ENCODE measurements around the gene MATCAP1.

DNA sequence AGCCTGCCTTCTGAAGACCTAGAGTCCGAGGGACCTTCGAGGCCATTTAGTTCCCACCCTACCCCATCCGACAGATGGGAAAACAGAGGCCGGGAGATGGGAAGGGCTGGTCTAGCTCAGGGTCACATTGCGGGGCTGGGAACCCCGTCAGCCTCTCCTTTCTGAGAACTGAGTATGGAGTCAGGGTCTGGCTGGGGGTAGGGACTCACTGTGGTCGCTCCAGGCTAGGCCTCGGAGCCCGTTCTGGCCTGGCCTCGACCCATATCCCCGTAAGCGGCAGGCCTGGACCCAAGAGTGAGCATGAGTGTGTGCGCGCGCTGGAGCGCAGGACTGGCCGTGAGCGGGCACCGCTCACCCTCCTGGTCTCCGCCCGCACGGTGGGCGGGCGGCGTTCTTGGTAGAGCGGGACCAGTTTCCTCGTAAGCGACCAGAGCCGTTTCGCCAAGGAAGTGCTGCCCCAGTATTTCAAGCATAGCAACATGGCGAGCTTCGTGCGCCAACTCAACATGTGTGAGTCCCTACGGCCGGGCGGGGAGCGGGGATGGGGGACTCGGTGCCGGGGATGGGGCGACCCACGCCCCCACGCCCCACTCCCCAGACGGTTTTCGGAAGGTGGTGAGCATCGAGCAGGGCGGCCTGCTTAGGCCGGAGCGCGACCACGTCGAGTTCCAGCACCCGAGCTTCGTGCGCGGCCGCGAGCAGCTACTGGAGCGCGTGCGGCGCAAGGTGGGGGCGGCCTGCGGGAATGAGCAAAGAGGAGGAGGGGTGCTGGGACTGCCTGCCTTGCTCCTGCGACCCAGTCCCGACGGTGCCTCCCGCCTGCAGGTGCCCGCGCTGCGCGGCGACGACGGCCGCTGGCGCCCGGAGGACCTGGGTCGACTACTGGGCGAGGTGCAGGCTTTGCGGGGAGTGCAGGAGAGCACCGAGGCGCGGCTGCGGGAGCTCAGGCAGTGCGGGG lies 18.4 kb downstream of the MATCAP1 start:
- no peak for TF ChIP-seq POLR2A (IDR thresholded peaks at IDR 0.05)
- TF ChIP-seq, protein P1, sequence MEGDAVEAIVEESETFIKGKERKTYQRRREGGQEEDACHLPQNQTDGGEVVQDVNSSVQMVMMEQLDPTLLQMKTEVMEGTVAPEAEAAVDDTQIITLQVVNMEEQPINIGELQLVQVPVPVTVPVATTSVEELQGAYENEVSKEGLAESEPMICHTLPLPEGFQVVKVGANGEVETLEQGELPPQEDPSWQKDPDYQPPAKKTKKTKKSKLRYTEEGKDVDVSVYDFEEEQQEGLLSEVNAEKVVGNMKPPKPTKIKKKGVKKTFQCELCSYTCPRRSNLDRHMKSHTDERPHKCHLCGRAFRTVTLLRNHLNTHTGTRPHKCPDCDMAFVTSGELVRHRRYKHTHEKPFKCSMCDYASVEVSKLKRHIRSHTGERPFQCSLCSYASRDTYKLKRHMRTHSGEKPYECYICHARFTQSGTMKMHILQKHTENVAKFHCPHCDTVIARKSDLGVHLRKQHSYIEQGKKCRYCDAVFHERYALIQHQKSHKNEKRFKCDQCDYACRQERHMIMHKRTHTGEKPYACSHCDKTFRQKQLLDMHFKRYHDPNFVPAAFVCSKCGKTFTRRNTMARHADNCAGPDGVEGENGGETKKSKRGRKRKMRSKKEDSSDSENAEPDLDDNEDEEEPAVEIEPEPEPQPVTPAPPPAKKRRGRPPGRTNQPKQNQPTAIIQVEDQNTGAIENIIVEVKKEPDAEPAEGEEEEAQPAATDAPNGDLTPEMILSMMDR (IDR thresholded peaks at IDR 0.05) = no peak
